K562 (cell line): ENCODE data around the gene MDM1. TPM values are rescaled to one million over a fixed set of nuclear protein-coding genes. Genes with fewer than 3 reads are reported as not detected.

Experiments used
- CBX2 ChIP-seq: fragments of 200-600 bp; sonication (generic); IDR thresholded peaks from one replicate; pipeline ENCODE4 v1.6.1; 2012; ENCODE audit warnings: mild to moderate bottlenecking, low read length, inconsistent platforms; ENCODE audit not compliant: insufficient read depth, poor library complexity, severe bottlenecking
- E2F3 ChIP-seq: fragments of 250-450 bp; sonication (Bioruptor Pico); IDR thresholded peaks from 2 replicates; pipeline ENCODE4 v1.4.0; 2020; ENCODE audit warnings: mild to moderate bottlenecking
- ESRRA ChIP-seq: fragments of 450-650 bp; IDR thresholded peaks from 2 replicates; pipeline ENCODE4 v1.6.1; 2014; ENCODE audit warnings: low read depth, mild to moderate bottlenecking, moderate library complexity, borderline replicate concordance
- ETV5 ChIP-seq: sonication (generic); formaldehyde crosslinking; IDR thresholded peaks from 2 replicates; pipeline ENCODE4 v1.4.0; 2020; ENCODE audit warnings: low read depth, mild to moderate bottlenecking, missing genetic modification reagents
- GTF2E2 ChIP-seq: fragments of 200-800 bp; sonication (Bioruptor generic); IDR thresholded peaks from 2 replicates; pipeline ENCODE4 v1.6.1; 2016; ENCODE audit warnings: missing genetic modification characterization, missing compliant biosample characterization
- MITF ChIP-seq: IDR thresholded peaks from 2 replicates; pipeline ENCODE4 v1.6.1; 2014; ENCODE audit warnings: antibody characterized with exemption
- NR4A1 ChIP-seq, 2 experiments: fragments of 250-450 bp in 1 of 2; fragments of 450-650 bp in 1 of 2; sonication (Bioruptor Pico) in 1 of 2; IDR thresholded peaks; 2 replicates each; pipeline versions ENCODE4 v1.4.0 to v1.6.1; 2016 to 2020; ENCODE audit warnings: mild to moderate bottlenecking in 2 of 2, missing compliant biosample characterization in 1 of 2, missing genetic modification characterization in 1 of 2, moderate library complexity in 1 of 2
- RBM34 ChIP-seq: fragments of 200-400 bp; formaldehyde crosslinking; IDR thresholded peaks from 2 replicates; pipeline ENCODE4 v1.6.1; 2018; ENCODE audit warnings: low read length, borderline replicate concordance; ENCODE audit not compliant: insufficient read depth
- RCOR1 ChIP-seq, 2 experiments: IDR thresholded peaks; 2 replicates each; pipeline ENCODE4 v1.6.1; 2012; ENCODE audit warnings: low read depth in 2 of 2, low read length in 2 of 2, borderline replicate concordance in 1 of 2, improper control_type of control experiment in 1 of 2
- TAL1 ChIP-seq: fragments of 450-650 bp; IDR thresholded peaks from 2 replicates; pipeline ENCODE4 v1.6.1; 2016; ENCODE audit warnings: mild to moderate bottlenecking
- ZBTB1 ChIP-seq: sonication (generic); formaldehyde crosslinking; IDR thresholded peaks from 2 replicates; pipeline ENCODE4 v1.8.1; 2023; ENCODE audit warnings: missing genetic modification reagents, low read depth, mild to moderate bottlenecking, borderline replicate concordance
- ZBTB8A ChIP-seq: fragments of 450-650 bp; IDR thresholded peaks from 2 replicates; pipeline ENCODE4 v1.6.1; 2018; ENCODE audit warnings: mild to moderate bottlenecking, moderate library complexity; ENCODE audit not compliant: partially characterized antibody
- ZFP36 ChIP-seq: fragments of 150-350 bp; IDR thresholded peaks from 2 replicates; pipeline ENCODE4 v1.6.1; 2018; ENCODE audit warnings: low read length, low read depth; ENCODE audit not compliant: partially characterized antibody
- ZNF197 ChIP-seq: fragments of 200-800 bp; sonication (Bioruptor generic); IDR thresholded peaks from 2 replicates; pipeline ENCODE4 v1.6.1; 2016; ENCODE audit warnings: low read depth, missing genetic modification characterization, missing compliant biosample characterization
- ZNF274 ChIP-seq: IDR thresholded peaks from 2 replicates; pipeline ENCODE4 v1.6.1; 2011; ENCODE audit warnings: low read depth, mild to moderate bottlenecking, low read length, moderate library complexity, borderline replicate concordance
- ZNF766 ChIP-seq: fragments of 200-800 bp; sonication (Bioruptor generic); conservative IDR thresholded peaks from 2 replicates; pipeline ENCODE4 v1.6.1; 2016; ENCODE audit warnings: missing genetic modification characterization, missing compliant biosample characterization
- polyA plus RNA-seq, 8 experiments: library from polyadenylated mRNA; depleted of rRNA in 4 of 8; stranded (reverse) in 5 of 8; unstranded in 3 of 8; fragments of >200 nt; fragmentation: Nextera tagmentation in 2 of 8; fragmentation: Illumina TruSeq in 1 of 8; extraction: Ambion mirVana in 2 of 8; extraction: Trizol in 1 of 8; gene quantifications; 2 replicates each; pipeline versions ENCODE4 v1.2.1 to v1.2.3, GENCODE V29; 2011 to 2014; ENCODE audit warnings: inconsistent platforms in 1 of 8, missing spikeins in 1 of 8
- total RNA-seq, 7 experiments: library from RNA; depleted of rRNA in 6 of 7; stranded (reverse); fragments of >200 nt in 6 of 7; fragmentation: Illumina TruSeq in 2 of 7; extraction: Trizol in 2 of 7; gene quantifications; 2 replicates each; pipeline versions ENCODE4 v1.2.1 to v1.2.3, GENCODE V29; 2011 to 2021; ENCODE audit warnings: low replicate concordance in 1 of 7
- TF ChIP-seq, protein P1 (sequence below), 3 experiments: fragments of 200-800 bp in 1 of 3; fragments of 250-450 bp in 1 of 3; fragments of 450-650 bp in 1 of 3; sonication (Bioruptor Pico) in 1 of 3; sonication (Bioruptor generic) in 1 of 3; formaldehyde crosslinking in 1 of 3; IDR thresholded peaks; 2 replicates each; pipeline versions ENCODE4 v1.6.1 to v1.8.0; 2016 to 2022; ENCODE audit warnings: mild to moderate bottlenecking in 2 of 3, missing genetic modification characterization in 2 of 3, missing compliant biosample characterization in 1 of 3, moderate library complexity in 1 of 3
- TF ChIP-seq, protein P2 (sequence below): sonication (generic); formaldehyde crosslinking; IDR thresholded peaks from 2 replicates; pipeline ENCODE4 v1.8.0; 2022; ENCODE audit warnings: missing genetic modification reagents, mild to moderate bottlenecking, moderate library complexity, borderline replicate concordance

MDM1 gene
- total and polyA plus RNA-seq, 9 of the 15 experiments (the other 6 are each of a cell fraction or from before 2014, with no cell fraction given) = 7.5 to 16.8 (median 13.1) TPM

DNA sequence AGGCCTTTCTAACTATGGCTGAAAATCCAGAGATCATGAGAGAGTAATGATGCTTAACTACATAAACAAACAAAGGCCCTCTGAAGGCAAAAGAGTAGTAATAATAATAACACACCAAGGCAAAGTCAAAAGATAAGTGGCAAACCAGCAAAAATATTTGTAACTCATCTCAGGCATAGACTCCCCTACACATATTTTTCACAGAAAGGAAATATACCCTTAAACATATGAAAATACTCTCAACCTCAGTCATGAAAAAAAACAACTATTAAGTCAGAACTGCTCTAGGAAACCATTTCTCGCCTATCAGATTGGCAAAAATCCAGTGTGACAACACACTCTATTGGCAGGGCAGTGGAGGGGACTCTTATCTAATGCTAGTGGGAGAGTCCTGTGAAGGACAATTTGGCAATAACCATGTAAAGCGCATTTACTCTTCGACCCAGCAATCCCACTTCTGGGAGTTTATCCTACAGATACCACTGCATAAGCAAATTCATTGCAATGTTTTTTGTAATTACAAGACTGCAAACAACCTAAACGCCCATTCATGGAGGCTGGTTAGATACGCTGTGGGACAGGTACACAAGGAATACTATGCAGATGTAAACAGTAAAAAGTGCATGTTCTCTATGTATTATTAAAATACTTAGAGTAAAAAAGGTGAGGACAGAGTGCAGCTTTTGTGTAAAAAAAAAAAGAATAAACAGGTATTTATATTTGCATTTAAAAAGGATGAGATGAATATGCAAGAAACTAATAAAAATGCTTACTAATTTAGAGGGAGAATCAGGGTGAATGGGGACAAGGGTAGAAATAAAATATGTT is 52.7 kb downstream of the MDM1 start (continued):
- TF ChIP-seq RBM34 (no peak), GTF2E2 (tag) (0 out of 2 replicates have a peak, but pooled peaks have one; percentile 40), ESRRA (no peak), ZBTB1 (CRISPR knock-in tag) (no peak), ZBTB8A (no peak), CBX2 (no peak), ZNF197 (CRISPR knock-in tag) (0 out of 2 replicates have a peak, but pooled peaks have one; percentile 55), E2F3 (CRISPR knock-in tag) (no peak), NR4A1 (CRISPR knock-in tag; IDR thresholded peaks at IDR 0.05) (no peak), NR4A1 (tag; IDR thresholded peaks at IDR 0.05) (no peak), ZNF766 (peak; percentile 93), RCOR1 (IDR thresholded peaks at IDR 0.05; ENCODE audit: borderline replicate concordance in 1 of 2, low read depth in 2 of 2, low read length in 2 of 2) (peak in 1 of 2 experiments; percentile 60; a peak in 1 of 4 replicates), TAL1 (no peak), ZFP36 (peak; percentile 5), ETV5 (CRISPR knock-in tag) (no peak), ZNF274 (no peak), MITF (no peak)
- TF ChIP-seq, protein P1, sequence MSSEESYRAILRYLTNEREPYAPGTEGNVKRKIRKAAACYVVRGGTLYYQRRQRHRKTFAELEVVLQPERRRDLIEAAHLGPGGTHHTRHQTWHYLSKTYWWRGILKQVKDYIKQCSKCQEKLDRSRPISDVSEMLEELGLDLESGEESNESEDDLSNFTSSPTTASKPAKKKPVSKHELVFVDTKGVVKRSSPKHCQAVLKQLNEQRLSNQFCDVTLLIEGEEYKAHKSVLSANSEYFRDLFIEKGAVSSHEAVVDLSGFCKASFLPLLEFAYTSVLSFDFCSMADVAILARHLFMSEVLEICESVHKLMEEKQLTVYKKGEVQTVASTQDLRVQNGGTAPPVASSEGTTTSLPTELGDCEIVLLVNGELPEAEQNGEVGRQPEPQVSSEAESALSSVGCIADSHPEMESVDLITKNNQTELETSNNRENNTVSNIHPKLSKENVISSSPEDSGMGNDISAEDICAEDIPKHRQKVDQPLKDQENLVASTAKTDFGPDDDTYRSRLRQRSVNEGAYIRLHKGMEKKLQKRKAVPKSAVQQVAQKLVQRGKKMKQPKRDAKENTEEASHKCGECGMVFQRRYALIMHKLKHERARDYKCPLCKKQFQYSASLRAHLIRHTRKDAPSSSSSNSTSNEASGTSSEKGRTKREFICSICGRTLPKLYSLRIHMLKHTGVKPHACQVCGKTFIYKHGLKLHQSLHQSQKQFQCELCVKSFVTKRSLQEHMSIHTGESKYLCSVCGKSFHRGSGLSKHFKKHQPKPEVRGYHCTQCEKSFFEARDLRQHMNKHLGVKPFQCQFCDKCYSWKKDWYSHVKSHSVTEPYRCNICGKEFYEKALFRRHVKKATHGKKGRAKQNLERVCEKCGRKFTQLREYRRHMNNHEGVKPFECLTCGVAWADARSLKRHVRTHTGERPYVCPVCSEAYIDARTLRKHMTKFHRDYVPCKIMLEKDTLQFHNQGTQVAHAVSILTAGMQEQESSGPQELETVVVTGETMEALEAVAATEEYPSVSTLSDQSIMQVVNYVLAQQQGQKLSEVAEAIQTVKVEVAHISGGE (CRISPR knock-in tag; IDR thresholded peaks at IDR 0.05) = no peak
- TF ChIP-seq, protein P2, sequence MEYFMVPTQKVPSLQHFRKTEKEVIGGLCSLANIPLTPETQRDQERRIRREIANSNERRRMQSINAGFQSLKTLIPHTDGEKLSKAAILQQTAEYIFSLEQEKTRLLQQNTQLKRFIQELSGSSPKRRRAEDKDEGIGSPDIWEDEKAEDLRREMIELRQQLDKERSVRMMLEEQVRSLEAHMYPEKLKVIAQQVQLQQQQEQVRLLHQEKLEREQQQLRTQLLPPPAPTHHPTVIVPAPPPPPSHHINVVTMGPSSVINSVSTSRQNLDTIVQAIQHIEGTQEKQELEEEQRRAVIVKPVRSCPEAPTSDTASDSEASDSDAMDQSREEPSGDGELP (CRISPR knock-in tag) = no peak
